Measurements from ENCODE around the gene RNF167.

RNF167 gene

GRCh38 chr17:4934173-4934979, 5.7 kb upstream of the RNF167 start:
- DNase-seq (ENCODE audit: low read depth, low spot score): no peak
- Histone ChIP-seq H3K36me3 (ENCODE audit: insufficient read depth, low read length) (peaks cover 20% of the 10 kb centered on the region; the same call in 1 of the 2 replicates), H3K27ac (no peak overlapping the region), H3K9ac (ENCODE audit: insufficient read length) (no peak overlapping the region), H3K9me3 (ENCODE audit: low read depth, low read length) (no peaks in the 10 kb centered on the region), H3K4me3 (no peak overlapping the region)
- no peak for TF ChIP-seq FOXP2 (optimal IDR thresholded peaks at IDR 0.05; ENCODE audit: control extremely low read depth, extremely low read length, insufficient read depth)
- TF ChIP-seq POLR2AphosphoS5 (IDR thresholded peaks at IDR 0.05; ENCODE audit: borderline replicate concordance, low read depth, low read length): no peak
- TF ChIP-seq EZH2 (IDR thresholded peaks at IDR 0.05): no peak

GRCh38 chr17:4935650-4936049, 4.4 kb upstream of the RNF167 start:
- Histone ChIP-seq H3K36me3 (ENCODE audit: insufficient read depth, low read length) (peaks cover 20% of the 10 kb centered on the region; the same call in 1 of the 2 replicates), H3K27ac (no peak overlapping the region), H3K9ac (ENCODE audit: insufficient read length) (no peak overlapping the region), H3K9me3 (ENCODE audit: low read depth, low read length) (no peaks in the 10 kb centered on the region), H3K4me3 (no peak overlapping the region)
- DNase-seq (ENCODE audit: low read depth, low spot score): no peak
- TF ChIP-seq FOXP2 (optimal IDR thresholded peaks at IDR 0.05; ENCODE audit: control extremely low read depth, extremely low read length, insufficient read depth) (no peak), EZH2 (IDR thresholded peaks at IDR 0.05) (no peak), POLR2AphosphoS5 (IDR thresholded peaks at IDR 0.05; ENCODE audit: borderline replicate concordance, low read depth, low read length) (no peak)

- DNase-seq (ENCODE audit: low read depth, low spot score): no peak
- TF ChIP-seq FOXP2 (optimal IDR thresholded peaks at IDR 0.05; ENCODE audit: control extremely low read depth, extremely low read length, insufficient read depth): no peak
- TF ChIP-seq EZH2 (IDR thresholded peaks at IDR 0.05): no peak
- TF ChIP-seq POLR2AphosphoS5 (IDR thresholded peaks at IDR 0.05; ENCODE audit: borderline replicate concordance, low read depth, low read length): no peak
- peaks cover 20% of the 10 kb centered on the region; the same call in 1 of the 2 replicates for H3K36me3 ChIP-seq (ENCODE audit: insufficient read depth, low read length)
- H3K27ac ChIP-seq: no peak overlapping the region
- H3K4me3 ChIP-seq: no peak overlapping the region
- H3K9ac ChIP-seq (ENCODE audit: insufficient read length): no peak overlapping the region
- no peaks in the 10 kb centered on the region for H3K9me3 ChIP-seq (ENCODE audit: low read depth, low read length)
Measured at GRCh38 chr17:4936436-4936835, 3.6 kb upstream of the RNF167 start.

- Histone ChIP-seq H3K27ac (no peak overlapping the region), H3K9me3 (ENCODE audit: low read depth, low read length) (no peaks in the 10 kb centered on the region), H3K4me3 (no peak overlapping the region), H3K36me3 (ENCODE audit: insufficient read depth, low read length) (peaks cover 26% of the 10 kb centered on the region), H3K9ac (ENCODE audit: insufficient read length) (no peak overlapping the region)
- DNase-seq (ENCODE audit: low read depth, low spot score): no peak
- TF ChIP-seq FOXP2 (optimal IDR thresholded peaks at IDR 0.05; ENCODE audit: control extremely low read depth, extremely low read length, insufficient read depth) (no peak), EZH2 (IDR thresholded peaks at IDR 0.05) (no peak), POLR2AphosphoS5 (IDR thresholded peaks at IDR 0.05; ENCODE audit: borderline replicate concordance, low read depth, low read length) (no peak)
Measured at GRCh38 chr17:4937553-4937952, 2.5 kb upstream of the RNF167 start.

- DNase-seq (ENCODE audit: low read depth, low spot score): no peak
- TF ChIP-seq FOXP2 (optimal IDR thresholded peaks at IDR 0.05; ENCODE audit: control extremely low read depth, extremely low read length, insufficient read depth): no peak
- TF ChIP-seq EZH2 (IDR thresholded peaks at IDR 0.05): no peak
- no peak for TF ChIP-seq POLR2AphosphoS5 (IDR thresholded peaks at IDR 0.05; ENCODE audit: borderline replicate concordance, low read depth, low read length)
- Histone ChIP-seq H3K36me3 (ENCODE audit: insufficient read depth, low read length) (peaks cover 32% of the 10 kb centered on the region), H3K9me3 (ENCODE audit: low read depth, low read length) (no peaks in the 10 kb centered on the region), H3K9ac (ENCODE audit: insufficient read length) (peak overlapping the region; percentile 95), H3K4me3 (peak overlapping the region; percentile 87; the same call in 1 of the 2 replicates), H3K27ac (no peak overlapping the region)
Measured at GRCh38 chr17:4938069-4938491, 2.0 kb upstream of the RNF167 start.

GRCh38 chr17:4938688-4939545, 1.2 kb upstream of the RNF167 start:
- Histone ChIP-seq H3K9me3 (ENCODE audit: low read depth, low read length) (no peaks in the 10 kb centered on the region), H3K4me3 (peak overlapping the region; percentile 87), H3K36me3 (ENCODE audit: insufficient read depth, low read length) (peaks cover 37% of the 10 kb centered on the region), H3K9ac (ENCODE audit: insufficient read length) (peak overlapping the region; percentile 95), H3K27ac (peak overlapping the region; percentile 97)
- no peak for DNase-seq (ENCODE audit: low read depth, low spot score)
- TF ChIP-seq POLR2AphosphoS5 (IDR thresholded peaks at IDR 0.05; ENCODE audit: borderline replicate concordance, low read depth, low read length) (no peak), FOXP2 (optimal IDR thresholded peaks at IDR 0.05; ENCODE audit: control extremely low read depth, extremely low read length, insufficient read depth) (no peak), EZH2 (IDR thresholded peaks at IDR 0.05) (no peak)

- Histone ChIP-seq H3K9ac (ENCODE audit: insufficient read length) (peak overlapping the region; percentile 95), H3K36me3 (ENCODE audit: insufficient read depth, low read length) (peaks cover 43% of the 10 kb centered on the region), H3K27ac (peak overlapping the region; percentile 97), H3K9me3 (ENCODE audit: low read depth, low read length) (no peaks in the 10 kb centered on the region), H3K4me3 (peak overlapping the region; percentile 87)
- no peak for DNase-seq (ENCODE audit: low read depth, low spot score)
- TF ChIP-seq POLR2AphosphoS5 (IDR thresholded peaks at IDR 0.05; ENCODE audit: borderline replicate concordance, low read depth, low read length) (no peak), FOXP2 (optimal IDR thresholded peaks at IDR 0.05; ENCODE audit: control extremely low read depth, extremely low read length, insufficient read depth) (no peak), EZH2 (IDR thresholded peaks at IDR 0.05) (no peak)
Measured at GRCh38 chr17:4939546-4939795, 597 bp upstream of the RNF167 start.

Measured in SK-N-MC (cell line).